K562 (cell line): Measurements from ENCODE around the gene RUFY2. TPM values are rescaled to one million over a fixed set of nuclear protein-coding genes. Genes with fewer than 3 reads are reported as not detected.
A peak's percentile ranks its signal among the peaks of the same experiment; 100 is the strongest.

Experiments
- ATAC-seq: fragments of 200-7000 bp; cut with Tn5 transposase; 3 replicates; pipeline ENCODE4 v1.9.1; 2020; ENCODE audit warnings: moderate library complexity
- BruUV-seq: library from RNA; stranded (reverse); fragments of 400-500 nt; replicated peaks from 2 replicates; lab custom pipeline; 2021; lab: Mats Ljungman, UMichigan
- CTCF ChIA-PET: fragments of 300-600 bp; formaldehyde crosslinking; extraction: SDS; loops from one replicate; lab custom pipeline; 2021; ENCODE audit warnings: low intra/inter-chr PET ratio; lab: Yijun Ruan, JAX
- POLR2A ChIA-PET: fragments of 300-600, 350-650 bp; sonication (Branson Sonifier 250); formaldehyde crosslinking; extraction: SDS; loops from one replicate; lab custom pipeline; 2021; ENCODE audit warnings: antibody characterized with exemption, inconsistent platforms; lab: Yijun Ruan, JAX
- DNase-seq, 4 experiments: peaks; one replicate each; pipeline versions ENCODE4 v3.0.0 to v3.0.0-alpha.2; 2011 to 2018; ENCODE audit warnings: low spot score in 3 of 4, mixed read lengths in 3 of 4; ENCODE audit errors: extremely low read depth in 1 of 4
- FAIRE-seq: peaks from 2 replicates; lab custom pipeline; 2011; peaks lifted over from hg19 to GRCh38; lab: Jason Lieb, UNC
- H2AFZ ChIP-seq: 2 replicates; pipeline ENCODE4 v1.6.0; 2011; ENCODE audit warnings: low read depth, low read length, control low read depth, inconsistent platforms
- H3K27ac ChIP-seq: fragments of 200-600 bp; 3 replicates; pipeline ENCODE4 v1.8.0; 2011; ENCODE audit warnings: low read depth, mild to moderate bottlenecking, control low read depth, inconsistent platforms, low read length, moderate library complexity, mixed read lengths; ENCODE audit errors: extremely low read depth
- H3K27me3 ChIP-seq, 2 experiments: fragments of 300-600 bp in 1 of 2; 2 replicates in 1 of 2; 3 replicates in 1 of 2; pipeline versions ENCODE4 v1.6.0 to v1.8.0; 2011; ENCODE audit warnings: inconsistent platforms in 2 of 2, low read length in 2 of 2, mild to moderate bottlenecking in 1 of 2, mixed read lengths in 1 of 2, moderate library complexity in 1 of 2; ENCODE audit not compliant: control insufficient read depth in 2 of 2, insufficient read depth in 2 of 2
- H3K36me3 ChIP-seq: fragments of 300-600 bp; 3 replicates; pipeline ENCODE4 v1.8.0; 2011; ENCODE audit warnings: mild to moderate bottlenecking, low read length, inconsistent platforms; ENCODE audit not compliant: control insufficient read depth, insufficient read depth
- H3K4me1 ChIP-seq, 2 experiments: fragments of 200-600 bp in 1 of 2; replicated peaks in 1 of 2; 2 replicates in 1 of 2; 3 replicates in 1 of 2; pipeline versions ENCODE4 v1.5.1 to v1.8.0; 2011; ENCODE audit warnings: inconsistent platforms in 2 of 2, low read length in 2 of 2, mild to moderate bottlenecking in 1 of 2, mixed read lengths in 1 of 2, moderate library complexity in 1 of 2; ENCODE audit not compliant: control insufficient read depth in 2 of 2, insufficient read depth in 2 of 2
- H3K4me2 ChIP-seq: 2 replicates; pipeline ENCODE4 v1.6.1; 2011; ENCODE audit warnings: low read length, control low read depth, inconsistent platforms, mixed read lengths; ENCODE audit not compliant: insufficient read depth
- H3K4me3 ChIP-seq: fragments of 200-600 bp; sonication (generic), shearing (Covaris generic); 2 replicates; pipeline ENCODE4 v1.5.1; 2016; ENCODE audit warnings: control low read depth, inconsistent platforms
- H3K79me2 ChIP-seq: fragments of 200-600 bp; 3 replicates; pipeline ENCODE4 v1.8.0; 2011; ENCODE audit warnings: low read length, inconsistent platforms; ENCODE audit not compliant: control insufficient read depth, insufficient read depth
- H3K9ac ChIP-seq, 2 experiments: 2 replicates each; pipeline versions ENCODE4 v1.6.0 to v1.6.1; 2011; ENCODE audit warnings: low read depth in 2 of 2, low read length in 2 of 2, control low read depth in 1 of 2, inconsistent platforms in 1 of 2, mild to moderate bottlenecking in 1 of 2, mixed read lengths in 1 of 2; ENCODE audit not compliant: insufficient read depth in 1 of 2
- H3K9me1 ChIP-seq: one replicate; pipeline ENCODE4 v1.6.0; 2011; ENCODE audit warnings: inconsistent platforms, mild to moderate bottlenecking, low read length, moderate library complexity; ENCODE audit not compliant: control insufficient read depth, insufficient read depth
- H3K9me3 ChIP-seq: replicated peaks from 2 replicates; pipeline ENCODE4 v1.5.1; 2011; ENCODE audit warnings: low read depth, low read length, inconsistent platforms; ENCODE audit not compliant: control insufficient read depth, insufficient read depth
- H4K20me1 ChIP-seq: replicated peaks from 2 replicates; pipeline ENCODE4 v1.6.1; 2011; ENCODE audit warnings: low read length, inconsistent platforms, mixed read lengths; ENCODE audit not compliant: control insufficient read depth, insufficient read depth
- ARID2 ChIP-seq: fragments of 450-650 bp; IDR thresholded peaks from 2 replicates; pipeline ENCODE4 v1.6.1; 2017; ENCODE audit warnings: antibody characterized with exemption, mild to moderate bottlenecking
- ESRRA ChIP-seq: fragments of 450-650 bp; IDR thresholded peaks from 2 replicates; pipeline ENCODE4 v1.6.1; 2014; ENCODE audit warnings: low read depth, mild to moderate bottlenecking, moderate library complexity, borderline replicate concordance
- MYBL2 ChIP-seq, 2 experiments: fragments of 450-650 bp in 1 of 2; sonication (generic) in 1 of 2; formaldehyde crosslinking in 1 of 2; IDR thresholded peaks; 2 replicates each; pipeline versions ENCODE4 v1.6.1 to v1.8.1; 2017 to 2022; ENCODE audit warnings: borderline replicate concordance in 1 of 2, inconsistent platforms in 1 of 2, low read depth in 1 of 2, mild to moderate bottlenecking in 1 of 2, missing genetic modification reagents in 1 of 2, moderate library complexity in 1 of 2
- ZBTB11 ChIP-seq, 3 experiments: fragments of 200-800 bp in 1 of 3; fragments of 250-450 bp in 1 of 3; fragments of 450-650 bp in 1 of 3; sonication (Bioruptor Pico) in 1 of 3; sonication (Bioruptor generic) in 1 of 3; formaldehyde crosslinking in 1 of 3; IDR thresholded peaks; 2 replicates each; pipeline versions ENCODE4 v1.6.1 to v1.8.0; 2016 to 2022; ENCODE audit warnings: mild to moderate bottlenecking in 2 of 3, missing genetic modification characterization in 2 of 3, missing compliant biosample characterization in 1 of 3, moderate library complexity in 1 of 3
- ZFP91 ChIP-seq: sonication (generic); formaldehyde crosslinking; IDR thresholded peaks from 2 replicates; pipeline ENCODE4 v1.8.0; 2022; ENCODE audit warnings: mild to moderate bottlenecking, missing genetic modification reagents
- ZNF133 ChIP-seq: fragments of 250-450 bp; sonication (Bioruptor Pico); IDR thresholded peaks from 2 replicates; pipeline ENCODE4 v1.4.0; 2020; ENCODE audit warnings: mild to moderate bottlenecking
- ZNF740 ChIP-seq, 3 experiments: fragments of 200-800 bp in 1 of 3; sonication (Bioruptor generic) in 1 of 3; sonication (generic) in 1 of 3; formaldehyde crosslinking in 1 of 3; IDR thresholded peaks; 2 replicates each; pipeline versions ENCODE4 v1.6.1 to v1.8.0; 2016 to 2022; ENCODE audit warnings: mild to moderate bottlenecking in 2 of 3, missing compliant biosample characterization in 2 of 3, missing genetic modification characterization in 2 of 3, missing genetic modification reagents in 1 of 3
- ZNF766 ChIP-seq: fragments of 200-800 bp; sonication (Bioruptor generic); conservative IDR thresholded peaks from 2 replicates; pipeline ENCODE4 v1.6.1; 2016; ENCODE audit warnings: missing genetic modification characterization, missing compliant biosample characterization
- ZNF780A ChIP-seq: fragments of 250-450 bp; sonication (Bioruptor Pico); IDR thresholded peaks from 2 replicates; pipeline ENCODE4 v1.5.0; 2021; ENCODE audit warnings: mild to moderate bottlenecking
- WGBS: fragments of 100-300 bp; shearing (Covaris generic); methylation state at CpG from one replicate; pipeline ENCODE4 v1.1.6; 2016; ENCODE audit warnings: low coverage, mixed read lengths; ENCODE audit not compliant: insufficient coverage; ENCODE audit errors: missing lambda C conversion rate; 5-methylcytosine and 5-hydroxymethylcytosine counted together
- in situ Hi-C: fragments of 300-500 bp; cut with MboI; formaldehyde crosslinking; loops from 4 replicates; pipeline ENCODE4 v1.15.0; 2018; ENCODE audit warnings: inconsistent platforms, mixed read lengths
- intact Hi-C: fragments of 100-400 bp; cut with micrococcal nuclease; formaldehyde crosslinking; loops from 2 replicates; pipeline ENCODE4 v1.14.2; 2022
- polyA plus RNA-seq, 8 experiments: library from polyadenylated mRNA; depleted of rRNA in 4 of 8; stranded (reverse) in 5 of 8; unstranded in 3 of 8; fragments of >200 nt; fragmentation: Nextera tagmentation in 2 of 8; fragmentation: Illumina TruSeq in 1 of 8; extraction: Ambion mirVana in 2 of 8; extraction: Trizol in 1 of 8; gene quantifications; 2 replicates each; pipeline versions ENCODE4 v1.2.1 to v1.2.3, GENCODE V29; 2011 to 2014; ENCODE audit warnings: inconsistent platforms in 1 of 8, missing spikeins in 1 of 8
- total RNA-seq, 7 experiments: library from RNA; depleted of rRNA in 6 of 7; stranded (reverse); fragments of >200 nt in 6 of 7; fragmentation: Illumina TruSeq in 2 of 7; extraction: Trizol in 2 of 7; gene quantifications; 2 replicates each; pipeline versions ENCODE4 v1.2.1 to v1.2.3, GENCODE V29; 2011 to 2021; ENCODE audit warnings: low replicate concordance in 1 of 7
- TF ChIP-seq, protein P1 (sequence below): fragments of 450-650 bp; IDR thresholded peaks from 2 replicates; pipeline ENCODE4 v1.6.1; 2016; ENCODE audit warnings: antibody characterized with exemption

The RUFY2 gene
- total and polyA plus RNA-seq, 9 of the 15 experiments (the other 6 are each of a cell fraction or from before 2014, with no cell fraction given), result 3.7 to 20.1 (median 12.6) TPM

GRCh38 chr10:68331455-68332258, 75.4 kb downstream of the RUFY2 start, which contains the start of gene HNRNPH3:
HNRNPH3 (plus strand) TSS chr10:68332064; CDS start chr10:68337222, 5,158 bp downstream.
- Histone ChIP-seq H3K9me3 (no peaks in the 10 kb centered on the region), H3K4me2 (peak within 1 kb of the TSS; percentile 92), H3K36me3 (peaks cover 37% of the 10 kb centered on the region), H3K9me1 (peaks cover 3% of the 10 kb centered on the region), H3K9ac (peak within 1 kb of the TSS; percentile 98 to 100), H3K79me2 (peaks cover 59% of the 10 kb centered on the region), H4K20me1 (peaks cover 25% of the 10 kb centered on the region), H3K27ac (peak within 1 kb of the TSS; percentile 98), H3K4me3 (peak within 1 kb of the TSS; percentile 66), H3K27me3 (no peaks in the 10 kb centered on the region), H3K4me1 (peaks cover 20 to 28% of the 10 kb centered on the region in 2 experiments), H2AFZ (peak within 1 kb of the TSS; percentile 97)
- peak; percentile 85 for ATAC-seq
- FAIRE-seq, result peak; percentile 89
- CTCF ChIA-PET, result no interaction called here
- POLR2A ChIA-PET, result interaction anchor here (0.6 to 5.4 kb wide), 26 partner anchors 9 to 543 kb away, joined by 3 to 104 read pairs (median 4); partner anchors contain the start of genes DNA2 and SIRT1
- in situ Hi-C loops, result no loop called here
- intact Hi-C loops, result loop anchor here (1.0 to 10.0 kb wide), 2 partner anchors 119 to 537 kb away; no protein-coding TSS in a partner anchor
- TSS peak; percentile 85 for BruUV-seq
- peak; percentile 96 to 100 (median 97) for DNase-seq
- WGBS, result under 1% methylated on average over 72 of the region's 73 CpGs
- TF ChIP-seq MYBL2 (IDR thresholded peaks at IDR 0.05; ENCODE audit: low read depth) (peak; percentile 89), MYBL2 (CRISPR knock-in tag; IDR thresholded peaks at IDR 0.05; ENCODE audit: borderline replicate concordance) (no peak), ESRRA (peak; percentile 57; the same call in 1 of the 2 replicates), ZNF740 (CRISPR knock-in tag; IDR thresholded peaks at IDR 0.05) (peak; percentile 98), ZNF740 (tag; IDR thresholded peaks at IDR 0.05) (peak in 1 of 2 experiments; percentile 91; a peak in 2 of 4 replicates), ZNF780A (0 out of 2 replicates have a peak, but pooled peaks have one; percentile 43), ZNF133 (CRISPR knock-in tag) (no peak), ZBTB11 (CRISPR knock-in tag; IDR thresholded peaks at IDR 0.05) (peak in 1 of 3 experiments; percentile 27; a peak in 1 of 6 replicates), ZNF766 (CRISPR knock-in tag) (peak; percentile 89), ARID2 (no peak), ZFP91 (CRISPR knock-in tag) (peak; percentile 84)
- TF ChIP-seq, protein P1, sequence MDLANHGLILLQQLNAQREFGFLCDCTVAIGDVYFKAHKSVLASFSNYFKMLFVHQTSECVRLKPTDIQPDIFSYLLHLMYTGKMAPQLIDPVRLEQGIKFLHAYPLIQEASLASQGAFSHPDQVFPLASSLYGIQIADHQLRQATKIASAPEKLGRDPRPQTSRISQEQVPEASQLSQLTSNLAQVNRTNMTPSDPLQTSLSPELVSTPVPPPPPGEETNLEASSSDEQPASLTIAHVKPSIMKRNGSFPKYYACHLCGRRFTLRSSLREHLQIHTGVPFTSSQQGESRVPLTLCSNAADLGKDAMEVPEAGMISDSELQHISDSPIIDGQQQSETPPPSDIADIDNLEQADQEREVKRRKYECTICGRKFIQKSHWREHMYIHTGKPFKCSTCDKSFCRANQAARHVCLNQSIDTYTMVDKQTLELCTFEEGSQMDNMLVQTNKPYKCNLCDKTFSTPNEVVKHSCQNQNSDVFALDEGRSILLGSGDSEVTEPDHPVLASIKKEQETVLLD, result peak; percentile 96
